GM12801 (cell line): Measurements from ENCODE around the gene NLRP9.

Experiments used
- CTCF ChIP-seq: IDR thresholded peaks from one replicate; pipeline ENCODE4 v1.5.1; 2011; ENCODE audit warnings: control low read depth; ENCODE audit not compliant: insufficient read length; ENCODE audit errors: extremely low read depth

NLRP9 gene

DNA sequence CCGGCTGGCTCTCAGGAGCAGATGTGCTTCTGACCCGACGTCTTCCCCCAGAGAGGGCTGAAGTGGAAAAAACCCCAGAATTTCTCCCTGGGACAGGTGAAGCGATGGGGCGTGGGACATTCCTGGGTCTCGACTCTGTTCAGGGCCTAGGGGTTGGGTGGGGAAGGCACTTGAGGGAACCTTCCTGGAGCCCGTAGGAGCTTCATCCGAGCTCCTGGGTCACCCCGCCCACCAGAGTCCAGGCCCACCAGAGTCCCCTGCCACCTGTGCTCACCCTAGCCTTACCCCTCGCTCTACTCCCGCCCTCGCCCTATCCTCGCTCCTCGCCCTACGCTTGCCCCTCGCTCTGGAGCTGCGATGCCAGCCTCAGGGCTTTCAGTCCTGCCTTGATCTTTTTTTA, 39.9 kb downstream of the NLRP9 start:
- no peak for TF ChIP-seq CTCF

- no peak for TF ChIP-seq CTCF
These were observed 40.5 kb downstream of the NLRP9 start for GRCh38 chr19:55697698-55698097.

DNA sequence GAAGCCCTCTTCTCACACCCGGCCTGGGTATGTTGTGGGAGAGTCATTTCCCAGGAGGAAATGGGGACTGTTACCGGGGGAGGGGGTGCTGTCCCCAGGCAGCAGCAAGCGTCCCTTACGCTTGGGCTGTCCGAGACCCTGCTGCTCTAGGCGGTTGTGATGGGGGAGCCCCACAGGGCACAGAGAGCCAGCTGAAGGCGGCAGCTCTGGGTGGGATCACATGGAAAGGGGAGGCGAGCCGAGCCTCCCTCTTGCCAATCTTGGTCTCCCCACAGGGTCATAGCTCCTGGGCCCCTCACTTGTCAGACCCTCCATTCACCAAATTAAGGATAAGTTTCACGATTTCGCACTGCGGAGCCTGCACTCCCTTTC, 41.1 kb downstream of the NLRP9 start:
- TF ChIP-seq CTCF: no peak

DNA sequence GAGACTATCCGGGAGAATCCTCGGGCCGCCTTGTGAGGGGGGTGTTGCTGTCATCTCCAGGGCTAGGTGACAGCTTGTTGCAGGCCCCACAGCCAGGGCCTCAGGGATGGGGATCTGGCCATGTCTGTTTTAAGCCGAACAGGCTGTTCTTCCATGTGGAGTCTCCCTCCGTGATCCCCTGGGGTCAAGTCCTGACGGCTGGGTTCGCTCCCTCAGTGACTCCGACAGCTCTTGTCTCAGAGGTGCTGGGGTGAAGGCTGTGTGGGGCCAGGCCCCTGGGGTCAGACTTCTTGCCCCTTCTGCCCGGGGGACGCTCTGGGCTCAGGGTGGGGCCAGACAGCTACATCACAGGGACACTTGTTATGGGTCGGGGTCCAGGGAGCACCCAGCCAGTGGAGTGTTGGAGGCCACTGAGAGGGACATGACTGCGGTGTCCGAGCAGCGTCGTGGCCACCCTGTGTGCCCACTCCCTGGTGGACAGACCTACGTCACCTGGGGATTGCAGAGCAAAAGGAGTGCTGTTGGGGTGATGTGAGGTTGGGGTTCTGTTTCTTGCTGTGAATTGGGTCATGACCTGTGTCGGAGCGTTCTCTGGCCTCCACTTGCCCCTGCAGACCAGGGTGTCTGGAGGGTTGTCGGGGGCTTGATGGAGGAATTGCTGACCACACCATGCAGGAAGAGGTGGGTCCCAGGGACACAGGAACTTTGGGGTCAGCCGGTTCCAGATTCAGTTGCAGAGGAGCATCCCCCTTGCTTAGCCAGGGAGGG, 41.7 kb downstream of the NLRP9 start:
- TF ChIP-seq CTCF: no peak

GRCh38 chr19:55695511-55696290, 42.5 kb downstream of the NLRP9 start:
- TF ChIP-seq CTCF: no peak

- no peak for TF ChIP-seq CTCF
These were observed 43.3 kb downstream of the NLRP9 start for GRCh38 chr19:55694656-55695491.

GRCh38 chr19:55694241-55694655, 44.0 kb downstream of the NLRP9 start:
- no peak for TF ChIP-seq CTCF
